LNCaP clone FGC (cell line): Measurements from ENCODE around the gene HS6ST2.

Source experiments
- DNase-seq: peaks from one replicate; pipeline ENCODE4 v3.0.0-alpha.2; 2011; ENCODE audit warnings: low read depth
- H3K4me3 ChIP-seq: 2 replicates; pipeline ENCODE4 v1.5.1; 2011; ENCODE audit warnings: mild to moderate bottlenecking, low read depth, low read length, control low read depth
- TF ChIP-seq, protein P1 (sequence below): IDR thresholded peaks from 2 replicates; pipeline ENCODE4 v1.5.1; 2012; ENCODE audit warnings: mild to moderate bottlenecking; ENCODE audit not compliant: control insufficient read depth, insufficient read depth; ENCODE audit errors: extremely low read depth

Gene HS6ST2

GRCh38 chrX:132757066-132757623 lies 201.3 kb downstream of the HS6ST2 start:
- DNase-seq: no peak
- TF ChIP-seq, protein P1, sequence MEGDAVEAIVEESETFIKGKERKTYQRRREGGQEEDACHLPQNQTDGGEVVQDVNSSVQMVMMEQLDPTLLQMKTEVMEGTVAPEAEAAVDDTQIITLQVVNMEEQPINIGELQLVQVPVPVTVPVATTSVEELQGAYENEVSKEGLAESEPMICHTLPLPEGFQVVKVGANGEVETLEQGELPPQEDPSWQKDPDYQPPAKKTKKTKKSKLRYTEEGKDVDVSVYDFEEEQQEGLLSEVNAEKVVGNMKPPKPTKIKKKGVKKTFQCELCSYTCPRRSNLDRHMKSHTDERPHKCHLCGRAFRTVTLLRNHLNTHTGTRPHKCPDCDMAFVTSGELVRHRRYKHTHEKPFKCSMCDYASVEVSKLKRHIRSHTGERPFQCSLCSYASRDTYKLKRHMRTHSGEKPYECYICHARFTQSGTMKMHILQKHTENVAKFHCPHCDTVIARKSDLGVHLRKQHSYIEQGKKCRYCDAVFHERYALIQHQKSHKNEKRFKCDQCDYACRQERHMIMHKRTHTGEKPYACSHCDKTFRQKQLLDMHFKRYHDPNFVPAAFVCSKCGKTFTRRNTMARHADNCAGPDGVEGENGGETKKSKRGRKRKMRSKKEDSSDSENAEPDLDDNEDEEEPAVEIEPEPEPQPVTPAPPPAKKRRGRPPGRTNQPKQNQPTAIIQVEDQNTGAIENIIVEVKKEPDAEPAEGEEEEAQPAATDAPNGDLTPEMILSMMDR: no peak

GRCh38 chrX:132756439-132756838 lies 202.0 kb downstream of the HS6ST2 start:
- no peak for DNase-seq
- no peak overlapping the region for H3K4me3 ChIP-seq
- TF ChIP-seq, protein P1: no peak

More at GRCh38 chrX:132757066-132757623, 201.3 kb downstream of the HS6ST2 start:
- no peak overlapping the region for H3K4me3 ChIP-seq

- TF ChIP-seq, protein P1: no peak
- no peak for DNase-seq
- H3K4me3 ChIP-seq: no peak overlapping the region
These were observed 207.3 kb downstream of the HS6ST2 start for GRCh38 chrX:132751063-132751690.

GRCh38 chrX:132750331-132751062 lies 207.9 kb downstream of the HS6ST2 start:
- DNase-seq: no peak
- no peak overlapping the region for H3K4me3 ChIP-seq
- TF ChIP-seq, protein P1: no peak

GRCh38 chrX:132749406-132749805 lies 209.0 kb downstream of the HS6ST2 start:
- TF ChIP-seq, protein P1: no peak
- DNase-seq: no peak
- no peak overlapping the region for H3K4me3 ChIP-seq

DNA sequence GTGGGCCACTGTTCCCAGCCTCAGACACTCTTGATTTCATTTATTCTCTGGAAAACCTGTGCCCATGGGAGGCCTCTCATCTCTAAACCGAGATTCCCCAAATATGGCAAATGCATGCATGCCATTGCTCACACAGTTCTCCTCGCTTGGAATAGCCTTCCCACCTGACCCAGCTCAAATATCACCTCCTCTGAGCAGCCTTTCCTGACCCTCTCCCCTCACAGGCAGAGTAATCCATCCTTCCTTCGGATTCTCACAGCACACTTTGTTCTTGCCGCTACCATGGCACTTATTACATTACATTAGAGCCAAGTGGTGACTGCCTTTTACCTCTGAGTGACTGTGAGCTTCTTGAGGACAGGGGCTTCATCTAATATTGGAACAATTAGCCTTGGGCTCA lies 209.5 kb downstream of the HS6ST2 start:
- TF ChIP-seq, protein P1: no peak
- no peak overlapping the region for H3K4me3 ChIP-seq
- no peak for DNase-seq
